ENCODE measurements around the gene MRPL36.

Gene MRPL36

GRCh38 chr5:1781726-1782384 lies 17.8 kb downstream of the MRPL36 start:
- no peak for DNase-seq (ENCODE audit: low spot score)

GRCh38 chr5:1781107-1781506 lies 18.5 kb downstream of the MRPL36 start:
- no peak for DNase-seq (ENCODE audit: low spot score)

GRCh38 chr5:1780614-1780930 lies 19.1 kb downstream of the MRPL36 start:
- DNase-seq (ENCODE audit: low spot score), result no peak

GRCh38 chr5:1779782-1780613 lies 19.6 kb downstream of the MRPL36 start:
- DNase-seq (ENCODE audit: low spot score), result no peak

DNA sequence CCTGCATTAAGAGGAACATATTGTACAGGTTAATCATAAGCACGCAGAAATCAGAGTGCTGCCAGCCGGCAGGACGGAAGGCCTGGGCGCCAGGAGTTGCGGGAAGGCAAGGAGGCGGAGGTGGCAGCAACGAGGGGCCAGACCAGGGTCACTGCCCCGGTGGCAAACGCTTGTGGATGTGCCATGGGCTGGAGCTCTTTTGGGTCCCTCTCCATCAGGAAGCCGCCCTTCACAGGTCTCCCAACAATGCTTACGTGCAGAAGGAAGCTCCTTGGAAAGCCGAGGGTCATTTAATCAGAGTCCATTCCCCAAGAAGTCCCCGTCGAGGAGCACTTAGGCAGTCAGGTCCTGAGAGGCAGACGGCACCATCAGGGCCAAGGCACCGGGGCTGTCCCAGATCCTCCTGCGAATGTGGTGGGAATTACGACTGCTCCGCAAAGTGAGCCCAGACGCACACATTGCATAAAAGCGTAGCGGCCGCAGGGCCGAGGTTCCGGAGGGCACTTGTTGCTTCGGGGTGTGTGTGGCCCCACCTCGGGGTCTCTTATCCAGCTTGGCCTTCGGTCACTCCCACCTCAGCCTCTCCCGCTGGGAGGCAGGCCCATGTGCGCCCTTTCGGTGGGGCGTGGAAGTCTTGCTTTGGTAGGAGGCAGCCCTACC lies 20.5 kb downstream of the MRPL36 start:
- DNase-seq (ENCODE audit: low spot score), result no peak

GRCh38 chr5:1778138-1779020 lies 21.3 kb downstream of the MRPL36 start:
- no peak for DNase-seq (ENCODE audit: low spot score)

- DNase-seq (ENCODE audit: low spot score), result no peak
Measured at GRCh38 chr5:1777281-1778137, 22.1 kb downstream of the MRPL36 start.

- DNase-seq (ENCODE audit: low spot score), result no peak
Measured at GRCh38 chr5:1776831-1777230, 22.8 kb downstream of the MRPL36 start.

- DNase-seq (ENCODE audit: low spot score), result no peak
Measured at GRCh38 chr5:1772634-1773033, 27.0 kb downstream of the MRPL36 start.

DNA sequence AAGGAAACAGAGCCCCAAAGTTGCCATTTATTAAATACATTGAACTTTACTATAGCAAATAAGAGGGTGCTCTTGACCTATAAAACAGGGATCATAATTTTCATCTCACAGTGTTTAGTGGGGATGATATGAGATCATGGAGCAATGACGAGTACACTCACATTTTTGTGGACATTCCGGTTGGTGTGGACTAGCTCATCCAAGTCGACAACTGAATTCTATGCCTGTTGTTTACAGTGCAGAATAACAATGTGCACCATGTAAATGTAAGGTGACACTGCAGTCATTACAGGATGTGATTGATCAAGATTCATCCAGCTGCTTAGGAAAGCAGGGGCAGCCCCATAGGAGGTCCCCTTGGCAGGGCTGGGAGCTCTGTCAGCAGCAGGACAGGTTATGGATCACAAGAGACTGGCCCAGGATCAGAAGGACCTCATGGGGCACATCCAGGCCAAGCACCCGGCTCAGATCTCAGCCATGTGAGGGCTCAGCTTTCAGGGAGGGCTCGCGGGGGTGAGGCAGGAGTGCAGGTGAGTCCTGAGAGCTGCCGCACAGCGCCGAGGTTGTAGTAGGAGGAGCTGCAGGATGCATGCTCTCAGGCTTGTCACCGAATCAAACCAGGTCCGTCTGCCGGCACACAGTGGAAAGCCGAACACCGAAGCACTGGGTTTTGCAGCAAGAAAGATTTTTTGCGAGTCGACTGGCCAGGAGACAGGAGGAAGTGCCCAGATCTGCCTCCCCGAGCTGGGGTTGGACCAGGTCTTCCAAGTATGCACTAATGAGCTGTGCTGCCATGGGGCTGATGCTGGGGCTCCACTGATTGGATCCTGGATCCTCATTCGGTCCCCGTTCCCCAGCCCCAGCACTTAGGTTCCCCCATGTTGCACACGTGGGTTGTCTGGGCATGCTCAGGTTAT lies 28.2 kb downstream of the MRPL36 start:
- DNase-seq (ENCODE audit: low spot score), result no peak

GRCh38 chr5:1770443-1770802 lies 29.2 kb downstream of the MRPL36 start:
- no peak for DNase-seq (ENCODE audit: low spot score)

GRCh38 chr5:1769752-1770442 lies 29.7 kb downstream of the MRPL36 start:
- no peak for DNase-seq (ENCODE audit: low spot score)

DNA sequence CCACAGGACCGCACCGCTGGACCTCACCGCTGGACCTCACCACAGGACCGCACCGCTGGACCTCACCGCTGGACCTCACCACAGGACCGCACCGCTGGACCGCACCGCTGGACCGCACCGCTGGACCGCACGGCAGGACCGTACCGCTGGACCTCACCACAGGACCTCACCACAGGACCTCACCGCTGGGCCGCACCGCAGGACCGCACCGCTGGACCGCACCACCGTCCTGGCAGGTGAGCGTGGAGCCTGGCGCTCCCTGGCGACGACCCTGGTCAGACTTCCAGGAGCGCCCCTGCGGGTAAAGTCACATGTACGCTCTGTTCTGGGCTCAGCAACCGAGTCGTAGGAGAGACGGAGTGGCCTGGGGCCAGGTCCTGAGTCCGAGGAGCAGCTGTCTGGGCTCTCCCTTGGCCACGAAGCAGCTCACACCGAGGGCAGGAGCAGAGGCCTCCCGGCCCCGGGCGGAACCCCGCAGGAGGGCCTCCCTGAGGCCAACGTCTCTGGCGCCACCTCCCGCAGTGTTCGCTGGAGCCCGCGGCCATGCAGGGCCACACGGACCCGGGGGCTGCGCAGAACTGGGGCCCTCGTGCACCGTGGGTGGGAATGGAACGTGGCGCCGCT lies 30.5 kb downstream of the MRPL36 start:
- no peak for DNase-seq (ENCODE audit: low spot score)

GRCh38 chr5:1768283-1769000 lies 31.2 kb downstream of the MRPL36 start:
- DNase-seq (ENCODE audit: low spot score), result no peak

GRCh38 chr5:1767524-1768282 lies 31.9 kb downstream of the MRPL36 start:
- DNase-seq (ENCODE audit: low spot score), result no peak

- DNase-seq (ENCODE audit: low spot score), result no peak
Measured at GRCh38 chr5:1765880-1766235, 33.8 kb downstream of the MRPL36 start.

GRCh38 chr5:1765141-1765879 lies 34.3 kb downstream of the MRPL36 start:
- no peak for DNase-seq (ENCODE audit: low spot score)

Data from iPS-NIHi11 (cell line).